ES-I3 (cell line): ENCODE measurements around the gene NES.

Experiments used
- H3K36me3 ChIP-seq: 2 replicates; pipeline ENCODE4 v1.6.1; 2013; ENCODE audit warnings: mild to moderate bottlenecking, low read length, control low read depth, moderate library complexity; ENCODE audit not compliant: insufficient read depth
- H3K4me1 ChIP-seq: 2 replicates; pipeline ENCODE4 v1.6.1; 2013; ENCODE audit warnings: mild to moderate bottlenecking, control low read depth, low read length; ENCODE audit not compliant: insufficient read depth
- H3K9ac ChIP-seq: 2 replicates; pipeline ENCODE4 v1.6.1; 2013; ENCODE audit warnings: low read depth, mild to moderate bottlenecking, low read length, moderate library complexity
- H3K9me3 ChIP-seq: 2 replicates; pipeline ENCODE4 v1.6.1; 2013; ENCODE audit warnings: mild to moderate bottlenecking, low read length, moderate library complexity; ENCODE audit not compliant: control insufficient read depth, insufficient read depth

The NES gene

GRCh38 chr1:156666862-156667609, 10.2 kb downstream of the NES start:
- peaks cover 73% of the 10 kb centered on the region for H3K4me1 ChIP-seq
- H3K9me3 ChIP-seq = no peaks in the 10 kb centered on the region
- no peak overlapping the region for H3K9ac ChIP-seq
- peaks cover 5% of the 10 kb centered on the region; the same call in 1 of the 2 replicates for H3K36me3 ChIP-seq

- H3K4me1 ChIP-seq = peaks cover 87% of the 10 kb centered on the region
- H3K9ac ChIP-seq = no peak overlapping the region
- no peaks in the 10 kb centered on the region for H3K36me3 ChIP-seq
Observed at GRCh38 chr1:156665539-156665938, 11.7 kb downstream of the NES start.

GRCh38 chr1:156664767-156665411, 12.3 kb downstream of the NES start:
- Histone ChIP-seq H3K4me1 (peaks cover 85% of the 10 kb centered on the region), H3K36me3 (no peaks in the 10 kb centered on the region), H3K9ac (peak overlapping the region; percentile 26), H3K9me3 (no peaks in the 10 kb centered on the region)

More at GRCh38 chr1:156665539-156665938, 11.7 kb downstream of the NES start:
- H3K9me3 ChIP-seq = no peaks in the 10 kb centered on the region

- H3K36me3 ChIP-seq = no peaks in the 10 kb centered on the region
- H3K4me1 ChIP-seq = peaks cover 84% of the 10 kb centered on the region
- H3K9me3 ChIP-seq = no peaks in the 10 kb centered on the region
- peak overlapping the region; percentile 26 for H3K9ac ChIP-seq
Observed at GRCh38 chr1:156664046-156664766, 13.0 kb downstream of the NES start.

GRCh38 chr1:156663178-156663577, 14.0 kb downstream of the NES start:
- Histone ChIP-seq H3K36me3 (no peaks in the 10 kb centered on the region), H3K9ac (peak overlapping the region; percentile 24; the same call in 1 of the 2 replicates), H3K4me1 (peaks cover 83% of the 10 kb centered on the region), H3K9me3 (no peaks in the 10 kb centered on the region)

- peaks cover 78% of the 10 kb centered on the region for H3K4me1 ChIP-seq
Observed at GRCh38 chr1:156662800-156663055, 14.5 kb downstream of the NES start.

GRCh38 chr1:156662005-156662799, 15.0 kb downstream of the NES start:
- Histone ChIP-seq H3K4me1 (peaks cover 73% of the 10 kb centered on the region), H3K36me3 (no peaks in the 10 kb centered on the region), H3K9me3 (no peaks in the 10 kb centered on the region), H3K9ac (peak overlapping the region; percentile 37; the same call in 1 of the 2 replicates)

More at GRCh38 chr1:156662800-156663055, 14.5 kb downstream of the NES start:
- no peaks in the 10 kb centered on the region for H3K9me3 ChIP-seq
- peak overlapping the region; percentile 2; the same call in 1 of the 2 replicates for H3K9ac ChIP-seq
- H3K36me3 ChIP-seq = no peaks in the 10 kb centered on the region

- peak overlapping the region; percentile 37 for H3K9ac ChIP-seq
- H3K9me3 ChIP-seq = no peaks in the 10 kb centered on the region
- no peaks in the 10 kb centered on the region for H3K36me3 ChIP-seq
- H3K4me1 ChIP-seq = peaks cover 59% of the 10 kb centered on the region
Observed at GRCh38 chr1:156660752-156661112, 16.5 kb downstream of the NES start.

- H3K4me1 ChIP-seq = peaks cover 59% of the 10 kb centered on the region
Observed at GRCh38 chr1:156659988-156660751, 17.0 kb downstream of the NES start.

GRCh38 chr1:156659661-156659987, 17.6 kb downstream of the NES start:
- no peaks in the 10 kb centered on the region for H3K36me3 ChIP-seq
- peaks cover 58% of the 10 kb centered on the region for H3K4me1 ChIP-seq
- H3K9me3 ChIP-seq = no peaks in the 10 kb centered on the region
- no peak overlapping the region for H3K9ac ChIP-seq

More at GRCh38 chr1:156659988-156660751, 17.0 kb downstream of the NES start:
- H3K9ac ChIP-seq = peak overlapping the region; percentile 37
- no peaks in the 10 kb centered on the region for H3K9me3 ChIP-seq
- H3K36me3 ChIP-seq = no peaks in the 10 kb centered on the region

- H3K4me1 ChIP-seq = peaks cover 52% of the 10 kb centered on the region
- no peak overlapping the region for H3K9ac ChIP-seq
- no peaks in the 10 kb centered on the region for H3K9me3 ChIP-seq
- H3K36me3 ChIP-seq = no peaks in the 10 kb centered on the region
Observed at GRCh38 chr1:156658945-156659574, 18.1 kb downstream of the NES start.

GRCh38 chr1:156658496-156658895, 18.7 kb downstream of the NES start:
- no peak overlapping the region for H3K9ac ChIP-seq
- no peaks in the 10 kb centered on the region for H3K36me3 ChIP-seq
- H3K4me1 ChIP-seq = peaks cover 46% of the 10 kb centered on the region
- H3K9me3 ChIP-seq = no peaks in the 10 kb centered on the region

GRCh38 chr1:156657741-156658319, 19.4 kb downstream of the NES start:
- no peak overlapping the region; the same call in 1 of the 2 replicates for H3K9ac ChIP-seq
- no peaks in the 10 kb centered on the region for H3K9me3 ChIP-seq
- H3K36me3 ChIP-seq = no peaks in the 10 kb centered on the region
- H3K4me1 ChIP-seq = peaks cover 40% of the 10 kb centered on the region
